Ectodermal cell (in vitro differentiated cells): ENCODE results near the gene FBXO3. TPM values are rescaled to one million over a fixed set of nuclear protein-coding genes. Genes with fewer than 3 reads are reported as not detected.
"Not testable (repeated sequence)": the region's sequence is repeated elsewhere in the genome, so short reads cannot be mapped to it uniquely, and the experiment has no call there.

Experiments used
- H3K27ac ChIP-seq: 2 replicates; pipeline ENCODE4 v1.7.0; 2013; ENCODE audit warnings: mild to moderate bottlenecking, low read depth, low read length; ENCODE audit not compliant: insufficient read depth, poor library complexity, severe bottlenecking
- H3K27me3 ChIP-seq: 2 replicates; pipeline ENCODE4 v1.7.0; 2013; ENCODE audit warnings: mild to moderate bottlenecking, low read length; ENCODE audit not compliant: insufficient read depth, control insufficient read depth, poor library complexity, severe bottlenecking
- H3K36me3 ChIP-seq: one replicate; pipeline ENCODE4 v1.7.0; 2013; ENCODE audit warnings: low read length; ENCODE audit not compliant: control insufficient read depth, insufficient read depth
- H3K4me1 ChIP-seq: one replicate; pipeline ENCODE4 v1.7.0; 2013; ENCODE audit warnings: low read length; ENCODE audit not compliant: control insufficient read depth, insufficient read depth
- H3K4me3 ChIP-seq: 2 replicates; pipeline ENCODE4 v1.7.0; 2013; ENCODE audit warnings: low read depth, low read length, control low read depth; ENCODE audit not compliant: insufficient read depth
- H3K9me3 ChIP-seq: 2 replicates; pipeline ENCODE4 v1.7.0; 2013; ENCODE audit warnings: mild to moderate bottlenecking, low read length, moderate library complexity; ENCODE audit not compliant: control insufficient read depth
- WGBS, 2 experiments: methylation state at CpG; one replicate each; pipeline ENCODE4 v1.1.7; 2013; ENCODE audit warnings: missing lambda C conversion rate in 2 of 2; 5-methylcytosine and 5-hydroxymethylcytosine counted together
- polyA plus RNA-seq, 4 experiments: library from polyadenylated mRNA; stranded (reverse); fragments of 50-300 nt; gene quantifications; one replicate each; pipeline ENCODE4 v1.2.3, GENCODE V29; 2013

The FBXO3 gene, protein sequence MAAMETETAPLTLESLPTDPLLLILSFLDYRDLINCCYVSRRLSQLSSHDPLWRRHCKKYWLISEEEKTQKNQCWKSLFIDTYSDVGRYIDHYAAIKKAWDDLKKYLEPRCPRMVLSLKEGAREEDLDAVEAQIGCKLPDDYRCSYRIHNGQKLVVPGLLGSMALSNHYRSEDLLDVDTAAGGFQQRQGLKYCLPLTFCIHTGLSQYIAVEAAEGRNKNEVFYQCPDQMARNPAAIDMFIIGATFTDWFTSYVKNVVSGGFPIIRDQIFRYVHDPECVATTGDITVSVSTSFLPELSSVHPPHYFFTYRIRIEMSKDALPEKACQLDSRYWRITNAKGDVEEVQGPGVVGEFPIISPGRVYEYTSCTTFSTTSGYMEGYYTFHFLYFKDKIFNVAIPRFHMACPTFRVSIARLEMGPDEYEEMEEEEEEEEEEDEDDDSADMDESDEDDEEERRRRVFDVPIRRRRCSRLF
- 31.5 TPM for polyA plus RNA-seq (2013, experiment 1 of 4)
- polyA plus RNA-seq (2013, experiment 2 of 4), result 34.3 TPM
- polyA plus RNA-seq (2013, experiment 3 of 4), result 30.7 TPM
- polyA plus RNA-seq (2013, experiment 4 of 4), result 32.8 TPM

DNA sequence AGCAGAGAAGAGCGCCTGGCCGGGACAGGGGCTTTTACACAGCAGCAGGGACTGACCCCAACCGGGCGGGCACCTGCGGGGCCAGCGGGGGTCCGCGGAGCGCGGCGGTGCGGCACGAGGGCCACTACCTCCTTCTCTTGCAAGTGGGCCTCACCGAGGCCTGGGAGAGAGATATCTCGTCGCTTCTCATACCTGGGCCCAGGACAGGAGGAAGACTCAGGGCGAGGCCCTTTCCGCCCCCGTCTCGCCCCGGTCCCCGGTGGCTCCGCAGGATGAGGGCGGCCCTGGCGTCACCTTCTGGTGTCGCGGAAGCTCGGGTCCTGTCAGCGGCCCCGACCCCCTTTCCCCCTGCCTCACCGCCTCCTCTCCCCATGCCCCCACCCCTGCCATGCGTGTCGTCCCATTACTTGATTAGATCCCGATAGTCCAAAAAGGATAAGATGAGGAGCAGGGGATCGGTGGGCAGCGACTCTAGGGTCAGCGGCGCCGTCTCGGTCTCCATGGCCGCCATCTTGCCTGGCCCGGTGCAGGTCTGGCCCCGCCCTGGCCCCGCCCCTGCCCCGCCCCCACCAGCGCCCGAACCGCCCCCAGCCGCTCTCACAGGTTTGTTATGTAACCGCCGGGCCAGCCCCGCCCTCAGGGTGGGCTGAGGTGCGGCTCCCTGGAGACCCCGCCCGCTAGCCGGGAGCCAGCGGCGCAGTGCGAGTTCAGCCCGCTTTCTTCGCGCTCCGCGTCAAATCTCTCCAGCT is at the start of gene FBXO3:
TSS of gene FBXO3 (minus strand) at position 534 of the 749 bp plus-strand sequence. CDS start at position 511, 23 bp downstream.
- Histone ChIP-seq H3K27ac (no peak within 1 kb of the TSS), H3K4me1 (peaks cover 12% of the 10 kb centered on the region), H3K4me3 (peak within 1 kb of the TSS; percentile 98), H3K9me3 (no peaks in the 10 kb centered on the region), H3K27me3 (peaks cover 35% of the 10 kb centered on the region), H3K36me3 (no peaks in the 10 kb centered on the region)
- WGBS, 2 experiments, result 0% methylated on average over 64 of the region's 64 CpGs

DNA sequence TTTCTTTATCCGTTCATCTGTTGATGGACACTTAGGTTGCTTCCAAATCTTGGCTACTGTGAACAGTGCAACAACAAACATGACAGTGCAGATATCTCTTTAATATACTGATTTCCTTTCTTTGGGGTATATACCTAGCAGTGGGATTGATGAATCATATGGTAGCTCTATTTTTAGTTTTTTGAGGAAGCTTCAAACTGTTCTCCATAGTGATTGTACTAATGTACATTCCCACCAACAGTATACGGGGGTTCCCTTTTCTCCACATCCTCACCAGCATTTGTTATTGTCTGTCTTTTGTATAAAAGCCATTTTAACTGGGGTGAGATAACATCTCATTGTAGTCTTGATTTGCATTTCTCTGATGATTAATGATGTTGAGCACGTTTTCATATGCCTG is 48.7 kb upstream of the FBXO3 start:
- not testable (repeated sequence) for H3K4me3 ChIP-seq, H3K36me3 ChIP-seq, H3K4me1 ChIP-seq, H3K9me3 ChIP-seq, H3K27ac ChIP-seq
- peaks cover 17% of the 10 kb centered on the region for H3K27me3 ChIP-seq
- 33 to 58% methylated on average over 1 to 2 of the region's 3 CpGs for WGBS, 2 experiments

DNA sequence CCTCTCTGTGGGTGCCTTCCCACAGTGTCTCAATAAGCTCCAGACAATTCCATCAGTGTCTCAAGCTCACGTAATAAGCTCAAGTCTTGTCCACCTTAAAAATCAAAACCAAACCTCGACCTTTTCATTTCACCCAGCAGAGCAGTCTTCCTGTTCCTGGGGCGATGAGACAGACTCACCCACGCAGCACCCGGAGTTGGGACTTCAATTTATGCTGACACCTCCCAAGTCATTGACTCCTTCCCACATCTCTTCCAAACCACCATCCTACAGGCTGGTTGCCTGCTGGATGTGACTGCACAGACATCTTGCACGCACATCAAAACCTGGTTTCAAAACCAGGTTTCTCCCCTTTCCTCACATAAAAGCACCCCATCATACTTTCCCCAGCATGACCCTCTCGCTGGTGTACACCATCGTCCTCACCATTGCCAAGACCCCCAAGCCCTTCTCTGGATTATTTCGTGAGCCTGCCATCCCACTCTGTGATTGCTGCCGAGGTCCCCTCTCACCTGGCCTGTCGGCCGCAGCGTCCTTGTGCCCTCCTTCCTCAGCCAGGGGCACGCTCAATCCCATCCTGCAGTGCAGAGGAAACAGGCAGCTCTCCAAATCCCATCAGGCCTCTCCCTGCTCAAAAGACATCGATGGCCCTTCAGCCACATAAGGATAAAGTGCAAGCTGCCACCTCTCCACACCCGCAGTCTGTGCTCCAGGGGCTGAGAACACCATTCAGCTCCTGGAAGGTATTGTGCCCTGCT is 45.1 kb upstream of the FBXO3 start:
- WGBS, 2 experiments, result 87% methylated on average over 16 of the region's 16 CpGs
- no peaks in the 10 kb centered on the region for H3K4me1 ChIP-seq
- no peaks in the 10 kb centered on the region for H3K9me3 ChIP-seq
- no peak overlapping the region for H3K27ac ChIP-seq
- H3K36me3 ChIP-seq, result no peaks in the 10 kb centered on the region
- no peaks in the 10 kb centered on the region for H3K27me3 ChIP-seq
- H3K4me3 ChIP-seq, result no peak overlapping the region

DNA sequence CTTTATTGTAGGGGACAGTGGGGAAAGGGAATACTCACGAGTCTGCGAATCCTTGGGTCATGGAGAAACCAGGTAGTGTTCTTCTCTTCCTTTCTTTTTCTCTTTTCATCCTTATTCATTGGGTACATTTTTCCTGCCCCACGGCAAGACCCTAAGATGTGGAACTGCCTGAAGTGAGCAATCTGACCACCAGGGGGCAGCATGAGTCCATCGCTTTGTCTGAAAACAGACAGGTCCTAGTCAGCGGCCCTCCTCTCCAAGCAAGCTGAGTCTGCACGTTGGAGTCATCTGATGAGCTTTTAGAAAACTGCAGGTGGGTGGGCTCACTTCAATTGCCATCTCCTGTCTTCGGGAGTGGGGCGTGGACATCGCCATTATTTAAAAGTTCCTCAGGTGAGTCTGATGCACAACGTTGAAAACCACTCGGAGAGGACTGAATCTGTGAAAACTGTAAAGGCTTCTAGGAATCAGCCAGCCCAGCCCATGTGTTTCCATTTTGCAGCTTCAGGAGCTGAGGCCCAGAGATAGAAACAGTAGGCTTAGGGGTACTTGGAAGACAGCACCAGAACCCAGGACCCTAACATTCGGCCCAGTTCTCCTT is 34.0 kb upstream of the FBXO3 start:
- no peak overlapping the region for H3K4me3 ChIP-seq
- H3K36me3 ChIP-seq, result no peaks in the 10 kb centered on the region
- H3K4me1 ChIP-seq, result no peaks in the 10 kb centered on the region
- H3K27me3 ChIP-seq, result no peaks in the 10 kb centered on the region
- H3K9me3 ChIP-seq, result no peaks in the 10 kb centered on the region
- 24 to 25% methylated on average over 11 to 12 of the region's 12 CpGs for WGBS, 2 experiments
- H3K27ac ChIP-seq, result no peak overlapping the region

DNA sequence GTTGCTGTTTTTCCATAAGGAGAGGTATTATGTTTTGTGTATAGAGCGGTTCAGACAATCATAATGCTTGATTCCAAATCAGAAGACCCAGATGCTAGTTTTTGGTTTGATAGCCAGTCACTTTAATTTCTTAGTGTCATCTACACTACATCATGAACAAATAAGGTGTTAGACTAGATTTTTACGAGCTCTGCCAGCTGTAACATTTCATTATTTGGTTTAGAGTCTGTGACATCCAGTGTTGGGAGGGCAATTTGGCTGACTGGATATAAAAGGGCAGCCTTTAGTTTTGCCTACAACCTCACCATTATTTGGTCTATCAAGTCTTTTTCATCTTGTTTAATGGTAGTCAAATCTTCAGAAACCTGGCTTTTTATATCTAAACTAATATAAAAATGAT is 30.2 kb upstream of the FBXO3 start:
- Histone ChIP-seq H3K4me3 (no peak overlapping the region), H3K9me3 (no peaks in the 10 kb centered on the region), H3K27ac (no peak overlapping the region), H3K27me3 (peaks cover 30% of the 10 kb centered on the region), H3K36me3 (no peaks in the 10 kb centered on the region), H3K4me1 (no peaks in the 10 kb centered on the region)
- 97 to 100% methylated on average over 2 of the region's 2 CpGs for WGBS, 2 experiments

DNA sequence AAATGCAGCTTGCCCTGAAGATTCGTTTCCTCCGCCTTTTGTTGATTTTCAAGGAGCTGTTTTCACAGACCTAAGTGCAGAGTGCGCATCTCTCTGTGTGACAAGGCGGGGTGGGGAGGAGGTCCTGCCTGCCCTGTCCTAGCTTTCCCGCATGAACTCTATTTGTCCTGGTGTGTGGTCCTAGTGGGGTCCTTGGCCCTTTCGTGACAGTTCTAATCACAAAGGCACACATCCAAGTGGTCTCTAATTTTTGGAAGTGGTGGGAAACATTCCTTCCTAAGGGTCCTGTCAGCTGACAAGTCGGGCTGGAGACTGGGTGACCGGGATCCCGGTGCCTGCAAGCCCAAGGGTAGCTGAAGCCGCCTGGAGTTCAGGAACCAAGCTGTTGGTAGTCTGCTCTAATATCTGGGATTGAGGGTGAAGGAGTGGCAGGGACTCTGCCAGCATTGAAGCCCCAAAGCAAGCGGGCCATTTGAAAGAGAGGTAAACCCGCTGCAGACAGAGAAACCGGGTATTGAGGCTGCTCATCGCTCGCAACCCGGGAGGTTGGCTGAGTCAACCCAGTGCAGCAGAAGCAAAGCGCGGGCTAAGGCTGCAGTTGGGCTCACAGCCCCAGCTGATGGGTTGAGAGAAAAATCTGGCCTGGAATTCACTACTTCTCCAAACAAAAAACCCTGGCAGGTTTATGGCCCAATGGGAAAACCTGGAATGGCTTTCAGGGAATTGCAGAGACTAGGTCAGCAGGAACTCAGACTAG is 28.1 kb upstream of the FBXO3 start:
- Histone ChIP-seq H3K27ac (no peak overlapping the region), H3K36me3 (no peaks in the 10 kb centered on the region), H3K27me3 (peaks cover 51% of the 10 kb centered on the region), H3K4me1 (no peaks in the 10 kb centered on the region), H3K9me3 (no peaks in the 10 kb centered on the region), H3K4me3 (peak overlapping the region; percentile 45)
- WGBS, 2 experiments, result 1% methylated on average over 18 of the region's 18 CpGs

DNA sequence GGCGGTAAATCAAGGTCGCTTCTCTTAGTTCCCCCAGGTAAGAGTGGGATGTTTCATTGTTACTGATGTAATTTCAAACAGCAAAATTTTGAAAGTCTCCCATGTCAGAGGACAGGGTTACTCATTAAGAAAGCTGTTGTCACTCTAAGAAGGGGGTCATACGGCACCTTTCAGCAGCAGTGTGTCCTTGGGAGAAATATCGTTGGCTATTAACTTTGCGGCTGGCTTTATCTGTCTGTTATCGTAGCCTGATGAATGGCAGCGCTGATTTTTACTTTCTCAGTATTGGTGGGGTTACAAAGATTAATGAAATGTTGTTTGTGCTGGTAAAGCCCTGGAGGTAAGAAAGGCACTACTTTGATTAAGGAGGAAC is 27.5 kb upstream of the FBXO3 start:
- whole genome bisulfite sequencing, 2 experiments, result 40 to 46% methylated on average over 7 of the region's 7 CpGs
- Histone ChIP-seq H3K4me3 (peak overlapping the region; percentile 45), H3K36me3 (no peaks in the 10 kb centered on the region), H3K27ac (no peak overlapping the region), H3K4me1 (no peaks in the 10 kb centered on the region), H3K9me3 (no peaks in the 10 kb centered on the region), H3K27me3 (peaks cover 52% of the 10 kb centered on the region)

DNA sequence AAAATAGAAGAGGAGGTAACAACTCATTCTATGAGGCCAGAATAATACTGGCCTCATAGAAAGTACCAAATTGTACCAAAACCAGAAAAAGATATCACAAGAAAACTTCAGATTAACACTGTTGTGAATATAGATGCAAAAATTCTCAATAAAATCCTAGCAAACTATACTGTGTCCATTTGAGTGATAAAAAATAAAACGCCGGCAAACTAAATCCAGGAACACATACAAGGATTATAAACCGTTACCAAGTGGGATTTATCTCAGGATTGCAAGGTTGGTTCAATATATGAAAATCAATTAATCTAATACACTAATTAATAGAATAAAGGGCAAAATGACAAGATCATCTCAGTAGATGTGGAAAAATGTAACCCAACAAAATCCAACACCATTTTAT is 23.6 kb upstream of the FBXO3 start:
- H3K36me3 ChIP-seq, result no peaks in the 10 kb centered on the region
- H3K27me3 ChIP-seq, result peaks cover 52% of the 10 kb centered on the region
- no peak overlapping the region for H3K4me3 ChIP-seq
- no peaks in the 10 kb centered on the region for H3K4me1 ChIP-seq
- WGBS, 2 experiments, result 87% methylated on average over 3 of the region's 3 CpGs; no CpG with 5 or more reads in 1 of the 2 experiments
- no peaks in the 10 kb centered on the region for H3K9me3 ChIP-seq
- no peak overlapping the region for H3K27ac ChIP-seq

DNA sequence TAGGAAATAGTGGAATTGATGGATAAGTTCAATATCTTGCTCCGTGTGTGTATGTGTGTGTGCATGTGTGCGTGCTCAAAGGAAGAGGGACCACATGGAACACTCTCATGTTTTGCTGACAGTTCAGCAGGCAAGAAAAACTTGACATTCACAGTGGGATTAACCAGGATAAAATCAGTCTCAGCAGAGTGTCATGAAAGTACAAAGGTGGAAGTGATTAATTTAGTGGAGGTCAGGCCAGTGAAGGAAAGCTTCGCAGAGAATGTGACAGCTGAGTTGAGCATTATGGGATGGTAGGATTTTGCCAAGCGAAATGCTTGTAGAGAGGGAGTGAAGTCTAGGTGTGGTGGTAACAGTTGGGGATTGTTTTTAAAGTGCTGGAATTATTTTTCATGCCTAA is 15.7 kb upstream of the FBXO3 start:
- Histone ChIP-seq H3K4me3 (no peak overlapping the region), H3K36me3 (no peaks in the 10 kb centered on the region), H3K9me3 (no peaks in the 10 kb centered on the region), H3K27me3 (no peaks in the 10 kb centered on the region), H3K4me1 (no peaks in the 10 kb centered on the region), H3K27ac (no peak overlapping the region)
- 88% methylated on average over 4 of the region's 4 CpGs for WGBS, 2 experiments
